Endothelial cell of umbilical vein (primary cell): ENCODE measurements around the gene PRM1. TPM values are rescaled to one million over a fixed set of nuclear protein-coding genes. Genes with fewer than 3 reads are reported as not detected.

Experiments
- BruUV-seq: library from RNA; stranded (reverse); fragments of 400-500 nt; replicated peaks from 2 replicates; lab custom pipeline; 2021; lab: Mats Ljungman, UMichigan
- CTCF ChIA-PET: fragments of 300-600, 350-600 bp; sonication (Branson Sonifier 250); formaldehyde crosslinking; loops from one replicate; lab custom pipeline; 2021; ENCODE audit warnings: antibody characterized with exemption, inconsistent platforms; lab: Charles Lee
- POLR2A ChIA-PET: fragments of 300-600, 350-600 bp; sonication (Branson Sonifier 250); formaldehyde crosslinking; loops from one replicate; lab custom pipeline; 2021; ENCODE audit warnings: antibody characterized with exemption, inconsistent platforms; lab: Charles Lee
- DNase-seq: peaks from one replicate; pipeline ENCODE4 v3.0.0-alpha.2; 2011; ENCODE audit warnings: low read depth, low spot score
- FAIRE-seq: peaks from 2 replicates; lab custom pipeline; 2011; peaks lifted over from hg19 to GRCh38; lab: Jason Lieb, UNC
- H2AFZ ChIP-seq: 2 replicates; pipeline ENCODE4 v1.6.0; 2012; ENCODE audit warnings: low read depth, low read length, control low read depth, inconsistent platforms
- H3K27ac ChIP-seq: 2 replicates; pipeline ENCODE4 v1.5.1; 2011; ENCODE audit warnings: low read depth, mild to moderate bottlenecking, control low read depth, low read length, moderate library complexity; ENCODE audit not compliant: insufficient read depth
- H3K27me3 ChIP-seq, 2 experiments: 2 replicates each; pipeline versions ENCODE4 v1.6.0 to v1.6.1; 2011; ENCODE audit warnings: low read length in 2 of 2, mixed read lengths in 1 of 2; ENCODE audit not compliant: control insufficient read depth in 2 of 2, insufficient read depth in 2 of 2
- H3K36me3 ChIP-seq, 2 experiments: 2 replicates in 1 of 2; 3 replicates in 1 of 2; pipeline ENCODE4 v1.5.1; 2011; ENCODE audit warnings: low read length in 2 of 2, mild to moderate bottlenecking in 1 of 2, moderate library complexity in 1 of 2; ENCODE audit not compliant: control insufficient read depth in 2 of 2, insufficient read depth in 2 of 2; ENCODE audit errors: extremely low read depth in 1 of 2
- H3K4me1 ChIP-seq: 3 replicates; pipeline ENCODE4 v1.5.1; 2011; ENCODE audit warnings: mild to moderate bottlenecking, low read length; ENCODE audit not compliant: control insufficient read depth, insufficient read depth; ENCODE audit errors: extremely low read depth
- H3K4me2 ChIP-seq: 2 replicates; pipeline ENCODE4 v1.6.1; 2011; ENCODE audit warnings: low read length, control low read depth, mixed read lengths; ENCODE audit not compliant: insufficient read depth
- H3K4me3 ChIP-seq, 3 experiments: fragments of 200-600 bp in 1 of 3; sonication (generic), shearing (Covaris generic) in 1 of 3; replicated peaks in 1 of 3; 2 replicates each; pipeline ENCODE4 v1.5.1; 2011 to 2016; ENCODE audit warnings: control low read depth in 3 of 3, low read length in 3 of 3, mild to moderate bottlenecking in 2 of 3, inconsistent platforms in 1 of 3, low read depth in 1 of 3, moderate library complexity in 1 of 3; ENCODE audit not compliant: insufficient read depth in 1 of 3
- H3K79me2 ChIP-seq: 2 replicates; pipeline ENCODE4 v1.6.0; 2012; ENCODE audit warnings: low read length, inconsistent platforms; ENCODE audit not compliant: control insufficient read depth, insufficient read depth
- H3K9ac ChIP-seq: replicated peaks from 2 replicates; pipeline ENCODE3; 2011; ENCODE audit warnings: low read length, control low read depth; ENCODE audit not compliant: insufficient read depth; ENCODE audit errors: extremely low read depth
- H3K9me1 ChIP-seq: replicated peaks from 3 replicates; pipeline ENCODE4 v1.6.0; 2011; ENCODE audit warnings: mild to moderate bottlenecking, low read length; ENCODE audit not compliant: control insufficient read depth, insufficient read depth; ENCODE audit errors: extremely low read depth
- H3K9me3 ChIP-seq: replicated peaks from 2 replicates; pipeline ENCODE4 v1.5.1; 2012; ENCODE audit warnings: low read length, inconsistent platforms; ENCODE audit not compliant: control insufficient read depth, insufficient read depth
- H4K20me1 ChIP-seq: replicated peaks from 2 replicates; pipeline ENCODE3; 2011; ENCODE audit warnings: mild to moderate bottlenecking, low read length; ENCODE audit not compliant: control insufficient read depth, insufficient read depth; ENCODE audit errors: extremely low read depth
- CTCF ChIP-seq, 2 donors: IDR thresholded peaks; 1 replicate in 1 of 2; 2 replicates in 1 of 2; pipeline ENCODE4 v1.5.1; 2011; ENCODE audit warnings: low read length in 2 of 2, mild to moderate bottlenecking in 2 of 2, moderate library complexity in 2 of 2, control low read depth in 1 of 2, inconsistent platforms in 1 of 2, low read depth in 1 of 2; ENCODE audit not compliant: insufficient read depth in 1 of 2; ENCODE audit errors: extremely low read depth in 1 of 2
- EZH2 ChIP-seq: IDR thresholded peaks from 2 replicates; pipeline ENCODE4 v1.6.1; 2012; ENCODE audit warnings: borderline replicate concordance, low read depth, mild to moderate bottlenecking, moderate library complexity, low read length, inconsistent platforms; ENCODE audit not compliant: severe bottlenecking
- FOS ChIP-seq: IDR thresholded peaks from 2 replicates; pipeline ENCODE4 v1.6.1; 2011; ENCODE audit warnings: mild to moderate bottlenecking, low read length, moderate library complexity, borderline replicate concordance; ENCODE audit not compliant: insufficient read depth
- GATA2 ChIP-seq: IDR thresholded peaks from 2 replicates; pipeline ENCODE4 v1.7.0; 2011; ENCODE audit warnings: low read depth, mild to moderate bottlenecking, moderate library complexity, mixed read lengths, low read length; ENCODE audit not compliant: insufficient read length, insufficient read depth
- JUN ChIP-seq: IDR thresholded peaks from 2 replicates; pipeline ENCODE4 v1.6.1; 2011; ENCODE audit warnings: borderline replicate concordance, low read depth; ENCODE audit not compliant: insufficient read length, insufficient read depth
- MAX ChIP-seq: IDR thresholded peaks from 2 replicates; pipeline ENCODE4 v1.6.1; 2011; ENCODE audit not compliant: insufficient read depth, insufficient read length
- MYC ChIP-seq: IDR thresholded peaks from one replicate; pipeline ENCODE4 v1.6.1; 2011; ENCODE audit warnings: mild to moderate bottlenecking, low read depth, low read length
- POLR2A ChIP-seq: IDR thresholded peaks from 2 replicates; pipeline ENCODE4 v1.6.1; 2012; ENCODE audit warnings: low read depth, mild to moderate bottlenecking, control low read depth, low read length
- POLR2AphosphoS5 ChIP-seq: IDR thresholded peaks from 2 replicates; pipeline ENCODE4 v1.6.1; 2012; ENCODE audit warnings: low read depth, mild to moderate bottlenecking, control low read depth, low read length, moderate library complexity; ENCODE audit not compliant: insufficient read depth
- dilution Hi-C: fragments of 300-500 bp; cut with MboI; formaldehyde crosslinking; loops from one replicate; pipeline ENCODE4 v1.15.0; 2019; ENCODE audit warnings: low sequenced_read_pairs; ENCODE audit not compliant: extremely low pct_ligation_motif_present
- intact Hi-C: fragments of 100-400 bp; cut with micrococcal nuclease; formaldehyde crosslinking; loops from one replicate; pipeline ENCODE4 v1.10.0; 2022
- polyA plus RNA-seq, 4 experiments: library from polyadenylated mRNA; depleted of rRNA in 3 of 4; stranded (reverse) in 3 of 4; unstranded in 1 of 4; fragments of >200 nt; gene quantifications; 2 replicates each; pipeline versions ENCODE4 v1.2.1 to v1.2.3, GENCODE V29; 2011 to 2012; ENCODE audit warnings: missing spikeins in 1 of 4
- total RNA-seq: library from RNA; stranded (reverse); gene quantifications from 2 replicates; pipeline ENCODE4 v1.2.3, GENCODE V29; 2021

Gene PRM1
- total and polyA plus RNA-seq, 2 donors (not counting 3 experiments of a cell fraction or from before 2014, with no cell fraction given), result not detected

- POLR2A ChIA-PET, result no interaction called here
- intact Hi-C loops, result loop anchor here (10.0 kb wide), 1 partner anchor 63 kb away; no protein-coding TSS in a partner anchor
- Histone ChIP-seq H3K9ac (no peak overlapping the region), H3K4me1 (peaks cover 6% of the 10 kb centered on the region), H2AFZ (no peak overlapping the region), H3K79me2 (no peaks in the 10 kb centered on the region), H3K4me2 (no peak overlapping the region), H3K9me1 (no peaks in the 10 kb centered on the region), H3K9me3 (no peaks in the 10 kb centered on the region), H3K36me3 (no peaks in the 10 kb centered on the region), H3K27ac (no peak overlapping the region), H3K4me3 (no peak overlapping the region), H4K20me1 (no peaks in the 10 kb centered on the region), H3K27me3 (peaks cover 0 to 1% of the 10 kb centered on the region in 2 experiments)
- BruUV-seq, result no TSS peak
- CTCF ChIA-PET, result interaction anchor here (1.0 to 1.2 kb wide), 3 partner anchors 33 to 288 kb away, joined by 3 to 4 read pairs (median 3); no protein-coding TSS in a partner anchor
- dilution Hi-C loops, result no loop called here
- FAIRE-seq (no peak), DNase-seq (no peak)
- TF ChIP-seq GATA2 (no peak), POLR2AphosphoS5 (no peak), POLR2A (no peak), JUN (no peak), EZH2 (no peak), MYC (no peak), FOS (no peak), CTCF (IDR thresholded peaks at IDR 0.05; ENCODE audit: extremely low read depth in 1 of 2, insufficient read depth in 1 of 2, low read depth in 1 of 2, low read length in 2 of 2) (no peak), MAX (no peak)
Observed at GRCh38 chr16:11251525-11252481, 29.3 kb downstream of the PRM1 start.
